Lower leg skin (tissue), 3 donors: Measurements from ENCODE around the gene MTAP.

Source experiments
- CTCF ChIP-seq, 3 donors: fragments of 450-650 bp; IDR thresholded peaks; one replicate each; pipeline ENCODE4 v1.5.1; 2016; ENCODE audit warnings: antibody characterized with exemption in 3 of 3, mild to moderate bottlenecking in 3 of 3, moderate library complexity in 2 of 3
- POLR2A ChIP-seq, 2 donors: fragments of 450-650 bp; IDR thresholded peaks; one replicate each; pipeline ENCODE4 v1.6.1; 2016 to 2017; ENCODE audit warnings: antibody characterized with exemption in 2 of 2, mild to moderate bottlenecking in 1 of 2, moderate library complexity in 1 of 2

- TF ChIP-seq POLR2A (IDR thresholded peaks at IDR 0.05) (no peak), CTCF (IDR thresholded peaks at IDR 0.05) (no peak)
Measured at GRCh38 chr9:21923694-21924093, 121.3 kb downstream of the MTAP start.
